Liver (tissue), 9 donors: ENCODE measurements around the gene MYO1B. TPM values are rescaled to one million over a fixed set of nuclear protein-coding genes. Genes with fewer than 3 reads are reported as not detected.

Source experiments
- DNase-seq: peaks from one replicate; pipeline ENCODE4 v3.0.0-alpha.2; 2017; ENCODE audit warnings: low spot score
- H3K27ac ChIP-seq, 2 donors: one replicate each; pipeline ENCODE4 v1.7.0; 2013; ENCODE audit warnings: inconsistent platforms in 2 of 2, low read length in 2 of 2, control low read depth in 1 of 2, low read depth in 1 of 2, mild to moderate bottlenecking in 1 of 2
- H3K27me3 ChIP-seq, 4 donors: one replicate each; pipeline versions ENCODE4 v1.6.1 to v1.7.0; 2013; ENCODE audit warnings: low read length in 3 of 4, inconsistent platforms in 1 of 4, mild to moderate bottlenecking in 1 of 4, moderate library complexity in 1 of 4; ENCODE audit not compliant: control insufficient read depth in 4 of 4, insufficient read depth in 4 of 4
- H3K36me3 ChIP-seq, 4 donors: one replicate each; pipeline versions ENCODE4 v1.6.1 to v1.7.0; 2013; ENCODE audit warnings: low read length in 3 of 4, mild to moderate bottlenecking in 3 of 4, low read depth in 1 of 4, moderate library complexity in 1 of 4; ENCODE audit not compliant: control insufficient read depth in 4 of 4, insufficient read depth in 3 of 4
- H3K4me1 ChIP-seq, 4 donors: one replicate each; pipeline versions ENCODE4 v1.6.1 to v1.7.0; 2013; ENCODE audit warnings: low read length in 3 of 4, mild to moderate bottlenecking in 3 of 4, moderate library complexity in 1 of 4; ENCODE audit not compliant: control insufficient read depth in 4 of 4, insufficient read depth in 4 of 4
- H3K4me3 ChIP-seq, 3 donors: one replicate each; pipeline versions ENCODE4 v1.6.1 to v1.7.0; 2013; ENCODE audit warnings: low read length in 3 of 3, control low read depth in 1 of 3, low read depth in 1 of 3, mild to moderate bottlenecking in 1 of 3
- H3K9ac ChIP-seq, 2 donors: one replicate each; pipeline ENCODE4 v1.7.0; 2013; ENCODE audit warnings: low read length in 2 of 2, mild to moderate bottlenecking in 2 of 2, moderate library complexity in 2 of 2, control low read depth in 1 of 2, low read depth in 1 of 2
- H3K9me3 ChIP-seq, 4 donors: one replicate each; pipeline versions ENCODE4 v1.6.1 to v1.7.0; 2013; ENCODE audit warnings: low read length in 3 of 4; ENCODE audit not compliant: control insufficient read depth in 4 of 4
- ATF3 ChIP-seq: IDR thresholded peaks from 2 replicates; pipeline ENCODE4 v1.6.1; 2016; ENCODE audit warnings: antibody characterized with exemption
- CTCF ChIP-seq: fragments of 150-350 bp; IDR thresholded peaks from 2 replicates; pipeline ENCODE4 v1.5.1; 2017; ENCODE audit warnings: improper control_type of control experiment, low read depth, low read length; ENCODE audit not compliant: missing input control
- EGR1 ChIP-seq, 2 donors: IDR thresholded peaks; 2 replicates each; pipeline ENCODE4 v1.6.1; 2016 to 2018; ENCODE audit warnings: antibody characterized with exemption in 2 of 2, low read depth in 2 of 2
- FOXA1 ChIP-seq: IDR thresholded peaks from 2 replicates; pipeline ENCODE4 v1.6.1; 2016; ENCODE audit warnings: antibody characterized with exemption
- FOXA2 ChIP-seq: IDR thresholded peaks from 2 replicates; pipeline ENCODE4 v1.6.1; 2016; ENCODE audit warnings: antibody characterized with exemption
- GABPA ChIP-seq, 2 donors: IDR thresholded peaks in 1 of 2; conservative IDR thresholded peaks in 1 of 2; 2 replicates each; pipeline ENCODE4 v1.6.1; 2016; ENCODE audit warnings: antibody characterized with exemption in 2 of 2, mild to moderate bottlenecking in 1 of 2, moderate library complexity in 1 of 2
- HNF4G ChIP-seq: IDR thresholded peaks from 2 replicates; pipeline ENCODE4 v1.6.1; 2016; ENCODE audit warnings: antibody characterized with exemption
- JUND ChIP-seq, 2 donors: IDR thresholded peaks; 2 replicates each; pipeline ENCODE4 v1.6.1; 2016; ENCODE audit warnings: antibody characterized with exemption in 2 of 2
- MAX ChIP-seq: IDR thresholded peaks from 2 replicates; pipeline ENCODE4 v1.6.1; 2016; ENCODE audit warnings: antibody characterized with exemption
- NR2F2 ChIP-seq: IDR thresholded peaks from 2 replicates; pipeline ENCODE4 v1.6.1; 2016; ENCODE audit warnings: antibody characterized with exemption
- RAD21 ChIP-seq, 2 donors: IDR thresholded peaks; 2 replicates each; pipeline ENCODE4 v1.6.1; 2016; ENCODE audit warnings: antibody characterized with exemption in 2 of 2, mild to moderate bottlenecking in 2 of 2
- REST ChIP-seq: IDR thresholded peaks from 2 replicates; pipeline ENCODE4 v1.6.1; 2016; ENCODE audit warnings: antibody characterized with exemption, mild to moderate bottlenecking
- RXRA ChIP-seq, 2 donors: IDR thresholded peaks; 2 replicates each; pipeline ENCODE4 v1.6.1; 2017 to 2018; ENCODE audit warnings: antibody characterized with exemption in 2 of 2, mild to moderate bottlenecking in 1 of 2
- SP1 ChIP-seq: IDR thresholded peaks from 2 replicates; pipeline ENCODE4 v1.6.1; 2018; ENCODE audit warnings: antibody characterized with exemption, mild to moderate bottlenecking
- TAF1 ChIP-seq: conservative IDR thresholded peaks from 2 replicates; pipeline ENCODE4 v1.6.1; 2016; ENCODE audit warnings: antibody characterized with exemption, mild to moderate bottlenecking
- YY1 ChIP-seq: IDR thresholded peaks from 2 replicates; pipeline ENCODE4 v1.6.1; 2016; ENCODE audit warnings: antibody characterized with exemption, mild to moderate bottlenecking
- WGBS: extraction: QIAGEN DNeasy Blood & Tissue Kit; methylation state at CpG from one replicate; pipeline ENCODE4 v1.1.7; 2013; 5-methylcytosine and 5-hydroxymethylcytosine counted together
- polyA plus RNA-seq, 2 donors: library from polyadenylated mRNA; stranded (reverse) in 1 of 2; unstranded in 1 of 2; fragments of 200-250 nt in 1 of 2; fragments of >200 nt in 1 of 2; fragmentation: Nextera tagmentation in 1 of 2; extraction: Ambion mirVana in 1 of 2; gene quantifications; one replicate each; pipeline versions ENCODE4 v1.2.1 to v1.2.3, GENCODE V29; 2013 to 2015
- total RNA-seq, 2 donors: library from RNA; depleted of rRNA; stranded (reverse); fragments of >200 nt; gene quantifications; one replicate each; pipeline ENCODE4 v1.2.3, GENCODE V29; 2014
- TF ChIP-seq, protein P1 (sequence below): IDR thresholded peaks from 2 replicates; pipeline ENCODE4 v1.6.1; 2016; ENCODE audit warnings: antibody characterized with exemption
- donor health status: healthy.
- donor health status: healthy.
- donor health status: healthy.
- donor health status: healthy.
- donor health status: healthy.

The MYO1B gene
- total and polyA plus RNA-seq, 4 donors, result 66.5 to 434 (median 117) TPM

DNA sequence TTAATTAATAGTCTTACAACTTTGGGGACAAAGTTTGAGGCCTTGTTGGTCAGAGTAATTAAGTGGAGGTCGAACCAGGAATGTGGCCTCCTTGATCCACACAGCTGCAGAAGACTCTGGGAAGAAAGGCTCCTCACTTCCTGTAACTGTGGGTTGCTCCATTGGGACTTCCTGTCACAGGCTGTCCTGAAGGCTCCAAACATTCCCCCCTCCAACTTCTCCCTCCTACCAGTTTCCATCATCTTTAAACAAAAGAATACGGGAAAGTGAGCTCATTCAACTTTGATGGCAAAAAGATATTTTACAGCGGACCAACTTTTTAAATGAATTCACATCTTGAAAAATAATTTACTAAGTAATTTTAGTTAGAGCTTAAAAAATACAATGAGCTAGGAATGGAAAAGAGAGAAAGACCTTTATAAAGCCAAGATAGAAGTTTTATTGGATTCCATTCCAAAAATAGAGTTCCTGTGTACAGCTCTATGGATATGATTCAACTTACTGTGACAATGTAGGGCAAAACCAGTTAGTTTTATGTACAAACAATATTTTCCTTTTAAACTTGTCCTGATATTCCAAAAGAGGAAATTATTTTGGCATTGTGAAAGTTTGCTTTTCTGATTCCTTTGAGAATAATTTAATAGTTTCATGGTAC is 220.7 kb downstream of the MYO1B start:
- WGBS, result 89% methylated on average over 3 of the region's 3 CpGs

DNA sequence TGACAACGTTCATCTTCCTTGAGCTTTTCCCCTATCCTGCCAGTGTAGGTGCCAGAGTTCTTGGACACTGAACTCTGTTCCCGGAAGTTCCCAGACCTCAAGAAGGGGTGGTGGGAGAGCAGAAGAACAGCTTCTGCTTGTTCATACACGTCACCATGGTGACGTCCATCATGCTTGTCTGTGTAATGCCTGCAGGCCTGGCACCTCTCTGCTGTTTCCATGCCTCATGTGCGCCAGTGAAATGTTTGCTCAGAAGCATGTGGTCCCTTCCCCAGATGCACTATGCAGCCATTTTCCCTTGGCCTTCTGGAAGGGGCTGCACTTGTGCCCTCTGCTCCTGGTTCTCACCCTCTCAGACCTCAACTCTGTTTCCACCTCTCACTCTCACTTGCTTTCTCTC is 221.9 kb downstream of the MYO1B start:
- H3K27me3 ChIP-seq, result no peaks in the 10 kb centered on the region
- no peaks in the 10 kb centered on the region for H3K9me3 ChIP-seq
- no peak for DNase-seq
- H3K4me1 ChIP-seq, result no peaks in the 10 kb centered on the region
- no peak overlapping the region for H3K9ac ChIP-seq
- no peak overlapping the region for H3K27ac ChIP-seq
- H3K36me3 ChIP-seq, result no peaks in the 10 kb centered on the region
- H3K4me3 ChIP-seq, result no peak overlapping the region
- 91% methylated on average over 5 of the region's 5 CpGs for WGBS
- TF ChIP-seq TAF1 (no peak), RAD21 (IDR thresholded peaks at IDR 0.05) (no peak), NR2F2 (no peak), MAX (no peak), CTCF (no peak), FOXA1 (no peak), HNF4G (no peak), RXRA (IDR thresholded peaks at IDR 0.05) (no peak), ATF3 (no peak), EGR1 (IDR thresholded peaks at IDR 0.05; ENCODE audit: low read depth in 2 of 2) (no peak), JUND (IDR thresholded peaks at IDR 0.05) (no peak)
- TF ChIP-seq, protein P1, sequence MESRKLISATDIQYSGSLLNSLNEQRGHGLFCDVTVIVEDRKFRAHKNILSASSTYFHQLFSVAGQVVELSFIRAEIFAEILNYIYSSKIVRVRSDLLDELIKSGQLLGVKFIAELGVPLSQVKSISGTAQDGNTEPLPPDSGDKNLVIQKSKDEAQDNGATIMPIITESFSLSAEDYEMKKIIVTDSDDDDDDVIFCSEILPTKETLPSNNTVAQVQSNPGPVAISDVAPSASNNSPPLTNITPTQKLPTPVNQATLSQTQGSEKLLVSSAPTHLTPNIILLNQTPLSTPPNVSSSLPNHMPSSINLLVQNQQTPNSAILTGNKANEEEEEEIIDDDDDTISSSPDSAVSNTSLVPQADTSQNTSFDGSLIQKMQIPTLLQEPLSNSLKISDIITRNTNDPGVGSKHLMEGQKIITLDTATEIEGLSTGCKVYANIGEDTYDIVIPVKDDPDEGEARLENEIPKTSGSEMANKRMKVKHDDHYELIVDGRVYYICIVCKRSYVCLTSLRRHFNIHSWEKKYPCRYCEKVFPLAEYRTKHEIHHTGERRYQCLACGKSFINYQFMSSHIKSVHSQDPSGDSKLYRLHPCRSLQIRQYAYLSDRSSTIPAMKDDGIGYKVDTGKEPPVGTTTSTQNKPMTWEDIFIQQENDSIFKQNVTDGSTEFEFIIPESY, result no peak

More for the DNA sequence above, 220.7 kb downstream of the MYO1B start:
- H3K9ac ChIP-seq, result no peak overlapping the region
- no peaks in the 10 kb centered on the region for H3K36me3 ChIP-seq
- no peaks in the 10 kb centered on the region for H3K27me3 ChIP-seq
- H3K9me3 ChIP-seq, result no peaks in the 10 kb centered on the region
- no peak overlapping the region for H3K4me3 ChIP-seq
- DNase-seq, result no peak
- no peak for TF ChIP-seq SP1
- TF ChIP-seq GABPA (IDR thresholded peaks at IDR 0.05 in 1 of 2, conservative IDR thresholded peaks at IDR 0.05 in 1 of 2), result peak in 1 of 2 donors; percentile 52
- no peak for TF ChIP-seq FOXA2
- TF ChIP-seq EGR1 (IDR thresholded peaks at IDR 0.05; ENCODE audit: low read depth in 2 of 2), result no peak
- no peak for TF ChIP-seq YY1
- no peak for TF ChIP-seq ATF3
- TF ChIP-seq TAF1, result no peak
- TF ChIP-seq NR2F2, result peak; percentile 64
- TF ChIP-seq, protein P1, result no peak
- TF ChIP-seq REST, result no peak
- no peak overlapping the region for H3K27ac ChIP-seq
- H3K4me1 ChIP-seq, result no peaks in the 10 kb centered on the region
